Activated T-cell treated with anti-CD3 and anti-CD28 coated beads for 48 hours (primary cell): ENCODE data around the gene GABARAPL1.

Experiments
- DNase-seq: peaks from one replicate; pipeline ENCODE4 v3.0.0-alpha.2; 2020; ENCODE audit warnings: low read depth

Gene GABARAPL1

GRCh38 chr12:10235761-10236631 is 23.3 kb downstream of the GABARAPL1 start:
- DNase-seq = peak; percentile 18

GRCh38 chr12:10236720-10237119 is 24.0 kb downstream of the GABARAPL1 start:
- no peak for DNase-seq

- DNase-seq = no peak
Observed at GRCh38 chr12:10238526-10238925, 25.8 kb downstream of the GABARAPL1 start.

GRCh38 chr12:10241290-10241689 is 28.6 kb downstream of the GABARAPL1 start:
- no peak for DNase-seq

- DNase-seq = no peak
Observed at GRCh38 chr12:10241727-10242126, 29.1 kb downstream of the GABARAPL1 start.

GRCh38 chr12:10242539-10242938 is 29.9 kb downstream of the GABARAPL1 start:
- DNase-seq = no peak

GRCh38 chr12:10243818-10244520 is 31.3 kb downstream of the GABARAPL1 start:
- no peak for DNase-seq

GRCh38 chr12:10247436-10248058 is 34.9 kb downstream of the GABARAPL1 start:
- no peak for DNase-seq

GRCh38 chr12:10249690-10250455 is 37.2 kb downstream of the GABARAPL1 start:
- no peak for DNase-seq

- no peak for DNase-seq
Observed at GRCh38 chr12:10251669-10252068, 39.0 kb downstream of the GABARAPL1 start.

- no peak for DNase-seq
Observed at GRCh38 chr12:10252201-10252600, 39.5 kb downstream of the GABARAPL1 start.

- DNase-seq = no peak
Observed at GRCh38 chr12:10256064-10256463, 43.4 kb downstream of the GABARAPL1 start.

GRCh38 chr12:10260927-10261326 is 48.2 kb downstream of the GABARAPL1 start:
- no peak for DNase-seq

- no peak for DNase-seq
Observed at GRCh38 chr12:10268037-10268436, 55.4 kb downstream of the GABARAPL1 start.

GRCh38 chr12:10272467-10272866 is 59.8 kb downstream of the GABARAPL1 start:
- DNase-seq = no peak
